Ishikawa (cell line): Measurements from ENCODE around the gene GBP5.
"Not testable (repeated sequence)": the region's sequence is repeated elsewhere in the genome, so short reads cannot be mapped to it uniquely, and the experiment has no call there.

Experiments used
- CEBPB ChIP-seq: IDR thresholded peaks from 2 replicates; pipeline ENCODE4 v1.6.1; 2012
- CREB1 ChIP-seq: IDR thresholded peaks from 2 replicates; pipeline ENCODE4 v1.6.1; 2012; ENCODE audit warnings: low read depth
- EGR1 ChIP-seq: IDR thresholded peaks from 2 replicates; pipeline ENCODE4 v1.6.1; 2012
- EP300 ChIP-seq: IDR thresholded peaks from 2 replicates; pipeline ENCODE4 v1.6.1; 2012; ENCODE audit warnings: borderline replicate concordance
- FOXM1 ChIP-seq: IDR thresholded peaks from 2 replicates; pipeline ENCODE4 v1.6.1; 2012; ENCODE audit warnings: low read depth, borderline replicate concordance
- NFIC ChIP-seq: IDR thresholded peaks from 2 replicates; pipeline ENCODE4 v1.6.1; 2012
- RAD21 ChIP-seq: IDR thresholded peaks from 2 replicates; pipeline ENCODE4 v1.6.1; 2012; ENCODE audit warnings: low read depth
- TAF1 ChIP-seq: IDR thresholded peaks from 2 replicates; pipeline ENCODE4 v1.6.1; 2012; ENCODE audit warnings: low read depth, mild to moderate bottlenecking
- TCF12 ChIP-seq: IDR thresholded peaks from 2 replicates; pipeline ENCODE4 v1.6.1; 2012; ENCODE audit warnings: low read depth
- TEAD4 ChIP-seq: IDR thresholded peaks from 2 replicates; pipeline ENCODE4 v1.6.1; 2012
- YY1 ChIP-seq: IDR thresholded peaks from 2 replicates; pipeline ENCODE4 v1.6.1; 2012; ENCODE audit warnings: low read depth
- ZBTB7A ChIP-seq: IDR thresholded peaks from 2 replicates; pipeline ENCODE4 v1.6.1; 2012; ENCODE audit warnings: low read depth
- TF ChIP-seq, protein P1 (sequence below): IDR thresholded peaks from 2 replicates; pipeline ENCODE4 v1.6.1; 2012
- TF ChIP-seq, protein P2 (sequence below): IDR thresholded peaks from 2 replicates; pipeline ENCODE4 v1.6.1; 2012
- TF ChIP-seq, protein P3 (sequence below): IDR thresholded peaks from 2 replicates; pipeline ENCODE4 v1.6.1; 2012; ENCODE audit warnings: low read depth, mild to moderate bottlenecking

The GBP5 gene, protein sequence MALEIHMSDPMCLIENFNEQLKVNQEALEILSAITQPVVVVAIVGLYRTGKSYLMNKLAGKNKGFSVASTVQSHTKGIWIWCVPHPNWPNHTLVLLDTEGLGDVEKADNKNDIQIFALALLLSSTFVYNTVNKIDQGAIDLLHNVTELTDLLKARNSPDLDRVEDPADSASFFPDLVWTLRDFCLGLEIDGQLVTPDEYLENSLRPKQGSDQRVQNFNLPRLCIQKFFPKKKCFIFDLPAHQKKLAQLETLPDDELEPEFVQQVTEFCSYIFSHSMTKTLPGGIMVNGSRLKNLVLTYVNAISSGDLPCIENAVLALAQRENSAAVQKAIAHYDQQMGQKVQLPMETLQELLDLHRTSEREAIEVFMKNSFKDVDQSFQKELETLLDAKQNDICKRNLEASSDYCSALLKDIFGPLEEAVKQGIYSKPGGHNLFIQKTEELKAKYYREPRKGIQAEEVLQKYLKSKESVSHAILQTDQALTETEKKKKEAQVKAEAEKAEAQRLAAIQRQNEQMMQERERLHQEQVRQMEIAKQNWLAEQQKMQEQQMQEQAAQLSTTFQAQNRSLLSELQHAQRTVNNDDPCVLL

DNA sequence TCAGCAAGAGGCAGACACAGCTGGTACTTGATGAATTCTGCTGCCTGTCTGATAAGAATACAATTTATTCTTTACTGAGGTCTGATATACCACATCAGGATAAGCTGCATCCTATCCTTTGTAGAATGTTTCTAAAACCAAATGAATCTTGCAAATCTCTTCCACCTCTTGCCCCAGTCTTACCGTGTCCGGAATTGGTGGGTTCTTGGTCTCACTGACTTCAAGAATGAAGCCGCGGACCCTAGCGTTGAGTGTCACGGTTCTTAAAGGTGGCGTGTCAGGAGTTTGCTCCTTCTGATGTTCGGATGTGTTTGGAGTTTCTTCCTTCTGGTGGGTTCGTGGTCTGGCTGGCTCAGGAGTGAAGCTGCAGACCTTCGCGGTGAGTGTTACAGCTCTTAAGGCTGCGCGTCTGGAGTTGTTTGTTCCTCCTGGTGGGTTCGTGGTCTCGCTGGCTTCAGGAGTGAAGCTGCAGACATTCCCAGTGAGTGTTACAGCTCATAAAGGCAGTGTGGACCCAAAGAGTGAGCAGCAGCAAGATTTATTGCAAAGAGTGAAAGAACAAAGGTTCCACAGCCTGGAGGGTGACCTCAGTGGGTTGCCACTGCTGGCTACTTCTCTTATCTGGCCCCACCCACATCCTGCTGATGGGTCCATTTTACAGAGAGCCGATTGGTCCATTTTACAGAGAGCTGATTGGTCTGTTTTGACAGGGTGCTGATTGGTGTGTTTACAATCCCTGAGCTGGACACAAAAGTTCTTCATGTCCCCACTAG lies at the start of gene GBP5:
Gene GBP5 (minus strand): TSS at position 592 of the 773 bp plus-strand sequence. CDS start 3,305 bp downstream, outside the sequence.
- TF ChIP-seq EP300, TEAD4, TAF1: not testable (repeated sequence)

DNA sequence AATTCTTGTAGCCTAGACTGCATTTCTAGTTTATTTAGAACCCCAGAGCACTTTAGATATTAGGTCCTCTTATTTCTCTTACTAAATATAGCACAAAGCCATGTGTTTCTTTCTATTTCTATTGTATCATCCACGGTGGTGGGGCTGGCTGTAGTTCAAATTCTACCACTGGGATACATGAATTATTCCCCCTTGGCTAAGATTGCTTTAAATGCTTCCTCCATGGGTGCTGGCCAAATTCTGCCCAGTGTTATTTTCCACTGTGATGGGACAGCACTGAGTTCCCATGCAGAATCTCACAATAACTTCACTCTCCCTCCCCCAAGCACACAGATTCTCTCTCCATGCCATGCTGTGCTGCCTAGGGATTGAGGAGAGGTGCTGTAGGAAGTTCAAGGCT lies 49.7 kb upstream of the GBP5 start:
- TF ChIP-seq, protein P1, sequence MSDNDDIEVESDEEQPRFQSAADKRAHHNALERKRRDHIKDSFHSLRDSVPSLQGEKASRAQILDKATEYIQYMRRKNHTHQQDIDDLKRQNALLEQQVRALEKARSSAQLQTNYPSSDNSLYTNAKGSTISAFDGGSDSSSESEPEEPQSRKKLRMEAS: no peak
- TF ChIP-seq, protein P2, sequence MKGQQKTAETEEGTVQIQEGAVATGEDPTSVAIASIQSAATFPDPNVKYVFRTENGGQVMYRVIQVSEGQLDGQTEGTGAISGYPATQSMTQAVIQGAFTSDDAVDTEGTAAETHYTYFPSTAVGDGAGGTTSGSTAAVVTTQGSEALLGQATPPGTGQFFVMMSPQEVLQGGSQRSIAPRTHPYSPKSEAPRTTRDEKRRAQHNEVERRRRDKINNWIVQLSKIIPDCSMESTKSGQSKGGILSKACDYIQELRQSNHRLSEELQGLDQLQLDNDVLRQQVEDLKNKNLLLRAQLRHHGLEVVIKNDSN: no peak
- TF ChIP-seq ZBTB7A (no peak), NFIC (no peak), TEAD4 (no peak), EP300 (no peak), TCF12 (no peak), EGR1 (no peak), FOXM1 (no peak), YY1 (no peak), RAD21 (no peak), CREB1 (no peak), CEBPB (no peak), TAF1 (no peak)
- TF ChIP-seq, protein P3, sequence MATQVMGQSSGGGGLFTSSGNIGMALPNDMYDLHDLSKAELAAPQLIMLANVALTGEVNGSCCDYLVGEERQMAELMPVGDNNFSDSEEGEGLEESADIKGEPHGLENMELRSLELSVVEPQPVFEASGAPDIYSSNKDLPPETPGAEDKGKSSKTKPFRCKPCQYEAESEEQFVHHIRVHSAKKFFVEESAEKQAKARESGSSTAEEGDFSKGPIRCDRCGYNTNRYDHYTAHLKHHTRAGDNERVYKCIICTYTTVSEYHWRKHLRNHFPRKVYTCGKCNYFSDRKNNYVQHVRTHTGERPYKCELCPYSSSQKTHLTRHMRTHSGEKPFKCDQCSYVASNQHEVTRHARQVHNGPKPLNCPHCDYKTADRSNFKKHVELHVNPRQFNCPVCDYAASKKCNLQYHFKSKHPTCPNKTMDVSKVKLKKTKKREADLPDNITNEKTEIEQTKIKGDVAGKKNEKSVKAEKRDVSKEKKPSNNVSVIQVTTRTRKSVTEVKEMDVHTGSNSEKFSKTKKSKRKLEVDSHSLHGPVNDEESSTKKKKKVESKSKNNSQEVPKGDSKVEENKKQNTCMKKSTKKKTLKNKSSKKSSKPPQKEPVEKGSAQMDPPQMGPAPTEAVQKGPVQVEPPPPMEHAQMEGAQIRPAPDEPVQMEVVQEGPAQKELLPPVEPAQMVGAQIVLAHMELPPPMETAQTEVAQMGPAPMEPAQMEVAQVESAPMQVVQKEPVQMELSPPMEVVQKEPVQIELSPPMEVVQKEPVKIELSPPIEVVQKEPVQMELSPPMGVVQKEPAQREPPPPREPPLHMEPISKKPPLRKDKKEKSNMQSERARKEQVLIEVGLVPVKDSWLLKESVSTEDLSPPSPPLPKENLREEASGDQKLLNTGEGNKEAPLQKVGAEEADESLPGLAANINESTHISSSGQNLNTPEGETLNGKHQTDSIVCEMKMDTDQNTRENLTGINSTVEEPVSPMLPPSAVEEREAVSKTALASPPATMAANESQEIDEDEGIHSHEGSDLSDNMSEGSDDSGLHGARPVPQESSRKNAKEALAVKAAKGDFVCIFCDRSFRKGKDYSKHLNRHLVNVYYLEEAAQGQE: no peak

DNA sequence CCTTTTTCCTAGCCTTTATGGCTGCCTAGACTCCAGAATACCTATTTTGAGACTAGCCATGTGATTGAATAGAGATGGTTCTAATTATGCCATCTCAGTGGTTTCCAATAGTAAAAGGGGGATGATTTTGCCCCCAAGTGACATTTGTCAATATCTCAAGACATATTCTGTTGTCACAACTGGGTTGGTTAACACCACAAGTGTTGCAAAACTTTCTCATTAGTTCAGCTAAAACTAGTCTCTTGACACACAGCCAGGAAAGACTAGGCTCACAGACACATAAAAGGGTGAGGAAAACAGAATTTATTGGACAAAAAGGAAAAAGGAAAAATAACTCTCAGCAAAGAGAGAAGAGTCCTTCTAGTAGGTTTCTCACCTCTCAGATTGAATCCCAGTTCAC lies 39.9 kb upstream of the GBP5 start:
- TF ChIP-seq YY1 (no peak), EP300 (no peak), EGR1 (no peak), NFIC (no peak), RAD21 (no peak), ZBTB7A (no peak), TEAD4 (no peak), CEBPB (no peak), FOXM1 (no peak), CREB1 (no peak), TAF1 (no peak), TCF12 (no peak)
- TF ChIP-seq, protein P2: no peak
- TF ChIP-seq, protein P1: no peak
- TF ChIP-seq, protein P3: no peak

DNA sequence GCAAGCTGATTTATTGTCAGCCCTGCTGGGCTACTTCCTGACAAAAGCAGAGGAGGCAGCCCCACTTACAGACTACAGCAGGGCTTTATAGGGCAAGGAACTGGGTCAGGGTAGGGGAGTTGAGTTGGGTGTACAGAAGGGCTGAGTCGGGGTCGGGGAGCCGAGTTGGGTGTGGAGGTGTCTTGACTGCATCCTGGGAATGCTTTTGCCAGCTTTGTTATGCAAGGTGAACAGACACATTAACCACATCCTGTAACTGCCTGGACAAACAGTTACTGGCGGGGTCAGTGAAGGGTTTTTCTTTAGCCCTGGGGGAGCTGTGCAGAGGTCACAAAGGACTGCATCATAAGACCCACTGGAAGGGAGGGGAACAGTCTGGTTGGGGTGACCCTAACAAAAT lies 39.1 kb upstream of the GBP5 start:
- TF ChIP-seq CREB1 (no peak), RAD21 (no peak), TAF1 (no peak), TEAD4 (no peak), ZBTB7A (no peak)

DNA sequence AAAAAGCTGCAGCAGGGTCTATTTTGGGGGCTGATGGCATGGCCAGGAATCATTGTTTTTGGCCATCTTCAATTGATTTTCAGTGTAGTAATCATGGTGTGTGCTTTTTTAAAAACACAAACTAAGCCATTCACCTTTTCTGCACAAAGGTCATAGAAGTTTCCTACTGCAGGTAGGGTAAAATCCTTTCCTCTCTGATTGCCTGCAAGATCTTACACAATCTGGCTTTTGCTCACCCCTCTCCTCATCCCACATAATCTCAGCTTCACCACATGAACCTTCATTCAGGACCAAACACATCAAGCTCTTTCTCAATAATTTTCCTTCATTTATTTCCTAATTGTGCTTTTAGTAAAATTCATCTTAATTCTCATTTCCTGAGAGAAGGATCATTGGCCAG lies 38.3 kb upstream of the GBP5 start:
- TF ChIP-seq RAD21: no peak

DNA sequence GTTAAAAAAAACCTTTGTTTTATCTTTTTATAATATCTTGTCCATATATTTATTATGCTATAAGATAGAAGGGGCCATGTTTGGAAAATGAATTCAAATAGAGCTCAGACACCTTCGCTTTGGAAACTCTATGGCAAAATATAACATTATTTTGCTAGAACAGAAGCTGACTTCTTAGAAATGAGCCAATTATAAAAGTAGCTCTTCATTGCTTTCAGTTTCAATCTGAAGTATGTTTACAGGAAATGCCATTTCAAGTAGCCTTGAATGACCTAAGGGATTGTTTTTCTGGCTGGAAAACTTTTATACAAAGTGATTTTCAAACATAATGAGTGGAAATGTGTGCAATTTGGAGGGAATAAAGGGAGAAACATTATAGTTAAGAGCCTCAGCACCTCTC lies 37.8 kb upstream of the GBP5 start:
- TF ChIP-seq, protein P2: no peak
- no peak for TF ChIP-seq TCF12
- TF ChIP-seq TAF1: no peak
